GM10248 (cell line): ENCODE measurements around the gene LIN37.
"Not testable (repeated sequence)": the region's sequence is repeated elsewhere in the genome, so short reads cannot be mapped to it uniquely, and the experiment has no call there.

Source experiments
- CTCF ChIA-PET: fragments of 300-600 bp; sonication (Branson Sonifier 250); formaldehyde crosslinking; extraction: SDS; loops from one replicate; lab custom pipeline; 2021; ENCODE audit warnings: antibody characterized with exemption; lab: Yijun Ruan, JAX
- POLR2A ChIA-PET: fragments of 350-650 bp; sonication (Branson Sonifier 250); formaldehyde crosslinking; extraction: SDS; loops from one replicate; lab custom pipeline; 2020; ENCODE audit warnings: antibody characterized with exemption; lab: Yijun Ruan, JAX
- DNase-seq: peaks from one replicate; pipeline ENCODE4 v3.0.0; 2012; ENCODE audit errors: extremely low spot score
- TF ChIP-seq, protein P1 (sequence below): IDR thresholded peaks from 2 replicates; pipeline ENCODE4 v1.5.1; 2012; ENCODE audit warnings: mild to moderate bottlenecking, low read depth; ENCODE audit errors: extremely low read depth, missing control alignments, control extremely low read depth

LIN37 gene

DNA sequence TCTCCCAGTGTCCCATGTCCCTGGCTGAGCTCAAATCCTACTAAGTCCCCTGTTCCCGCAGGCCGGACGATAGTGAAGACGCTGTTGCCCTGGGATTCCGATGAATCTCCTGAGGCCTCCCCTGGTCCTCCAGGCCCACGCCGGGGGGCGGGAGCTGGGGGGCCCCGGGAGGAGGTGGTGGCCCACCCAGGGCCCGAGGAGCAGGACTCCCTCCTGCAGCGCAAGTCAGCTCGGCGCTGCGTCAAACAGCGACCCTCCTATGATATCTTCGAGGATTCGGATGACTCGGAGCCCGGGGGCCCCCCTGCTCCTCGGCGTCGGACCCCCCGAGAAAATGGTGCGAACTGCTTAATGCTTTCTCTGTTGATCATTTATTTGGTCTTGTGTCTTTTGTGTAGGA is 24.7 kb upstream of the LIN37 start:
- CTCF ChIA-PET: interaction anchor here (0.9 to 3.0 kb wide), 3 partner anchors 12 to 29 kb away, joined by 3 to 20 read pairs (median 5); no protein-coding TSS in a partner anchor
- no peak for DNase-seq
- TF ChIP-seq, protein P1, sequence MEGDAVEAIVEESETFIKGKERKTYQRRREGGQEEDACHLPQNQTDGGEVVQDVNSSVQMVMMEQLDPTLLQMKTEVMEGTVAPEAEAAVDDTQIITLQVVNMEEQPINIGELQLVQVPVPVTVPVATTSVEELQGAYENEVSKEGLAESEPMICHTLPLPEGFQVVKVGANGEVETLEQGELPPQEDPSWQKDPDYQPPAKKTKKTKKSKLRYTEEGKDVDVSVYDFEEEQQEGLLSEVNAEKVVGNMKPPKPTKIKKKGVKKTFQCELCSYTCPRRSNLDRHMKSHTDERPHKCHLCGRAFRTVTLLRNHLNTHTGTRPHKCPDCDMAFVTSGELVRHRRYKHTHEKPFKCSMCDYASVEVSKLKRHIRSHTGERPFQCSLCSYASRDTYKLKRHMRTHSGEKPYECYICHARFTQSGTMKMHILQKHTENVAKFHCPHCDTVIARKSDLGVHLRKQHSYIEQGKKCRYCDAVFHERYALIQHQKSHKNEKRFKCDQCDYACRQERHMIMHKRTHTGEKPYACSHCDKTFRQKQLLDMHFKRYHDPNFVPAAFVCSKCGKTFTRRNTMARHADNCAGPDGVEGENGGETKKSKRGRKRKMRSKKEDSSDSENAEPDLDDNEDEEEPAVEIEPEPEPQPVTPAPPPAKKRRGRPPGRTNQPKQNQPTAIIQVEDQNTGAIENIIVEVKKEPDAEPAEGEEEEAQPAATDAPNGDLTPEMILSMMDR: no peak
- POLR2A ChIA-PET: interaction anchor here (0.7 to 1.8 kb wide), 4 partner anchors 9 to 20 kb away, joined by 3 to 15 read pairs (median 6); no protein-coding TSS in a partner anchor

DNA sequence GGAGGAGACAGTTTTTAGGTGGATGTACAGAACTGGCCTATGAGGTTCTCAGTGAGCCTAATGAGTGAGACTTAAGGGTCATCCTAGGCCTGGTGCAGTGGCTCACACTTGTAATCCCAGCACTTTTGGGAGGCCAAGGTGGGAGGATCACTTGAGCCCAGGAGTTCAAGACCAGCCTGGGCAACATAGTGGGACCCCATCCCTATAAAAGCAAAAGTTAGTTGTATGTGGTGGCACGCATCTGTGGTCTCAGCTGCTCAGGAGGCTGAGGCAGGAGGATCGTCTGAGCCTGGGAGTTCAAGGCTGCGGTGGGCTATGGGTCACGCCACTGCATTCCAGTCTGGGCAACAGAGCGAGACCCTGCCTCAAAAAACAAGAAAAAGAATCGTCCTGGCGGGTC is 24.2 kb upstream of the LIN37 start:
- CTCF ChIA-PET: interaction anchor here (0.9 to 3.0 kb wide), 2 partner anchors 12 to 30 kb away, joined by 5 to 20 read pairs; no protein-coding TSS in a partner anchor
- DNase-seq: not testable (repeated sequence)
- POLR2A ChIA-PET: interaction anchor here (0.5 to 1.8 kb wide), 8 partner anchors 8 to 30 kb away, joined by 3 to 7 read pairs (median 4); partner anchors contain the start of gene LIN37

DNA sequence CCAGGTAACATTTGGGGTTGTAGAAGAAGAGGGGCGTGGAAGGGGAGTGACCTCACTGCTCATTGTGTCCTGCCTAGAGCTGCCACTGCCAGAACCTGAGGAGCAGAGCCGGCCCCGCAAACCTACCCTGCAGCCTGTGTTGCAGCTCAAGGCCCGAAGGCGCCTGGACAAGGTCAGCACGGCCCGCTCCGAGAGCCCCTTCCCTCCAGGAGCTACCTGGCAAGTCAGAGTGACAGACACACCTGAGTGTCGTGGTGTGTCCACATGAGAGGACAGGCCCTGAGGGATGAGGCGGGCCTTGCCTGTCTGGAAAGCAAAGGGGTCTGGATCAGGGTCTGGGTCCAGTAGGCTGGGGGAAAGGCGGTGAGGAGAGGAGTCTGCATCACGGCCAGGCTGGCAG is 23.8 kb upstream of the LIN37 start:
- TF ChIP-seq, protein P1: no peak
- no peak for DNase-seq
- CTCF ChIA-PET: interaction anchor here (3.0 kb wide), 1 partner anchor 11 kb away, joined by 20 read pairs; no protein-coding TSS in a partner anchor
- POLR2A ChIA-PET: interaction anchor here (0.5 to 1.8 kb wide), 6 partner anchors 13 to 30 kb away, joined by 3 to 6 read pairs (median 3); partner anchors contain the start of gene LIN37

DNA sequence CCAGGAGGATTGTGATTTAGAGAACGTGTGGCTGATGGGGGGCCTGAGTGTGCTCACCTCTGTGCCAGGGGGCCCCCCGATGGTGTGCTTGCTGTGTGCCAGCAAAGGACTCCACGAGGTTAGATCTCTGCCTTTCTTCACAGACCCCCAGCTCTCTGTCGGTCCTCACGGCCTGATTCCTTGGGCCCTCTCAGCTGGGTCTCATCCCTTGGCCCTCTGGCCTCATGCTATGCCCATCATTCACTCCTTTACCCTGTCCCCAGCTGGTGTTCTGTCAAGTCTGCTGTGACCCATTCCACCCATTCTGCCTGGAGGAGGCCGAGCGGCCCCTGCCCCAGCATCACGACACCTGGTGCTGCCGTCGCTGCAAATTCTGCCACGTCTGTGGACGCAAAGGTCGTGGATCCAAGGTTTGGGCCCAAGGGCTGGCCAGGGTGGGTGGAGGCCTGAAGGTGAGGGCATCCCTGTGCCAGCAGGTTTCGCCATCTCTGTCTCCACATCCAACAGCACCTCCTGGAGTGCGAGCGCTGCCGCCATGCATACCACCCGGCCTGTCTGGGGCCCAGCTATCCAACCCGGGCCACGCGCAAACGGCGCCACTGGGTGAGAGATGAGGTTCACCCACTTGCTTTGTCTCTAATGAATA is 23.0 kb upstream of the LIN37 start:
- POLR2A ChIA-PET: interaction anchor here (1.8 to 4.3 kb wide), 2 partner anchors 15 to 28 kb away, joined by 4 to 20 read pairs; no protein-coding TSS in a partner anchor
- TF ChIP-seq, protein P1: no peak
- no peak for DNase-seq
- CTCF ChIA-PET: interaction anchor here (3.0 kb wide), 1 partner anchor 10 kb away, joined by 20 read pairs; no protein-coding TSS in a partner anchor

DNA sequence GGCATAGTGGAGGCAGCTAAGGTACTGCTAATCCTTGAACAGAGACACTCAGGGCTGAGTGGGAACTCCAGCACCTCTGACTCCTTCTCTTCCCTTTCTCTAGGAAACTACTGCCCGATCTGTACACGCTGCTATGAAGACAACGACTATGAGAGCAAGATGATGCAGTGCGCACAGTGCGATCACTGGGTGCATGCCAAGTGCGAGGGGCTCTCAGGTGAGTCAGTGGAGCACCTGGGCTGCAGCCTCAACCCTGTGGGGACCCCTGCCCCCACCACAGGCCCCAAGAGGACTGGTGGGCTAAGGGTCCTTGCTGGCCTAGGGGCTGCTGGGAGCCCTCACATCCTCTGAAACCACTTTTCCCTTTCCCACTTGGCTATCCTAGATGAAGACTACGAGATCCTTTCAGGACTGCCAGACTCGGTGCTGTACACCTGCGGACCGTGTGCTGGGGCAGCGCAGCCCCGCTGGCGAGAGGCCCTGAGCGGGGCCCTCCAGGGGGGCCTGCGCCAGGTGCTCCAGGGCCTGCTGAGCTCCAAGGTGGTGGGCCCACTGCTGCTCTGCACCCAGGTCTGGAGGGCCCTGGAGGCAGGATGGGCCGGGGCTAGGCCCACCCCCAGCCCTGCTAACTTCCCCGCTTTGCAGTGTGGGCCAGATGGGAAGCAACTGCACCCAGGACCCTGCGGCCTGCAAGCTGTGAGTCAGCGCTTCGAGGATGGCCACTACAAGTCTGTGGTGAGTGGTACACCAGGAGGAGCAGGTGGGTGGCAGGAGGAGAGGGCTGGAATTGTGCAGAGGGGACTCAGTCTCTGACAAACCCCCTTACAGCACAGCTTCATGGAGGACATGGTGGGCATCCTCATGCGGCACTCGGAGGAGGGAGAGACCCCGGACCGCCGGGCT is 21.1 kb upstream of the LIN37 start:
- DNase-seq: no peak
- POLR2A ChIA-PET: interaction anchor here (0.5 to 4.3 kb wide), 3 partner anchors 10 to 393 kb away, joined by 3 to 20 read pairs (median 5); no protein-coding TSS in a partner anchor
- CTCF ChIA-PET: interaction anchor here (0.8 to 1.5 kb wide), 5 partner anchors 10 to 70 kb away, joined by 3 to 5 read pairs (median 3); partner anchors contain the start of gene IGFLR1
- TF ChIP-seq, protein P1: no peak

DNA sequence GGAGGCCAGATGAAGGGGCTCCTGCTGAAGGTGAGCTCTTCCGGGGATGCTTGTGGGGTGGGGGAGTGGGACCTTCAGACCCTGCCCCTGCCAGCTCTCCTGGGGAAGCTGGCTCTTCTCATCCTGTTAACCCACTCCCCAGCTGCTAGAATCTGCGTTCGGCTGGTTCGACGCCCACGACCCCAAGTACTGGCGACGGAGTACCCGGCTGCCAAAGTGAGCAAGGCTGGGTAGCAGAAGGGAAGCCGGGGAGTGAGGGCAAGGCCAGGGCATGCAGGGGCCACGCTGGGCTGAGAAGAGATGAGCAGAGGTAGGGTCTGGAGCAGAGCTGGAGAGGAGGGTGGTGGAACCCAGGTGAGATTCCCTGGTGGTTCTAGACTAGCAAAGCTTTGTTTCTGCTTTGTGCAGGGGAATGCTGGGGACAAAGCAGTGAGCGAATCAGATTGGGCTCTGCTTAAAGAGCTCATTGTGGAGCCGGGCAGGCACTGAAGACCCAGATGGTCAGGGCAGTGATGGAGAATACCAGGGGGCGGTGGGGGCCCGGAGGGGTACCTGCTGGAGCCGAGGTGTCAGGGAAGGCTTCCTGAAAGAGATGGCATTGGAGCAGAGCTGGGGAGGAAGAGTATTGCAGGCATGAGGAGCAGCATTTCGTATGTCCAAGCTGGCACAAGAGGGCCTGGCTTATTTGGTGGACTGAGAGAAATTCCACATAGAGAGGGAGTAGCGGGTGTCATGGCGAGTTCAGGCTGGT is 20.2 kb upstream of the LIN37 start:
- ChIA-PET POLR2A (interaction anchor here (0.5 to 4.3 kb wide), 3 partner anchors 9 to 393 kb away, joined by 3 to 20 read pairs (median 5); no protein-coding TSS in a partner anchor), CTCF (interaction anchor here (0.8 to 1.5 kb wide), 4 partner anchors 9 to 70 kb away, joined by 3 to 5 read pairs (median 4); partner anchors contain the start of gene IGFLR1)
- no peak for DNase-seq
- TF ChIP-seq, protein P1: no peak
